GM23338 (cell line): ENCODE measurements around the gene DOCK11. TPM values are rescaled to one million over a fixed set of nuclear protein-coding genes. Genes with fewer than 3 reads are reported as not detected.

Experiments used
- ATAC-seq: fragments of 200-7000 bp; cut with Tn5 transposase; 3 replicates; pipeline ENCODE4 v1.9.1; 2020
- DNase-seq: peaks from one replicate; pipeline ENCODE4 v3.0.0-alpha.2; 2015; ENCODE audit warnings: low spot score
- H2AFZ ChIP-seq: fragments of 200-600 bp; sonication (generic); 2 replicates; pipeline ENCODE4 v1.8.0; 2016; ENCODE audit warnings: antibody characterized with exemption, mild to moderate bottlenecking, moderate library complexity
- H3F3A ChIP-seq: fragments of 200-600 bp; sonication (generic); replicated peaks from 2 replicates; pipeline ENCODE4 v1.8.0; 2017; ENCODE audit warnings: antibody characterized with exemption, mixed run types, low read depth
- H3K27ac ChIP-seq: fragments of 200-600 bp; sonication (generic); 2 replicates; pipeline ENCODE4 v1.6.1; 2016; ENCODE audit warnings: low read depth
- H3K27me3 ChIP-seq: fragments of 200-600 bp; sonication (generic); 2 replicates; pipeline ENCODE4 v1.8.0; 2016; ENCODE audit warnings: mild to moderate bottlenecking, mixed run types, moderate library complexity; ENCODE audit not compliant: insufficient read depth
- H3K36me3 ChIP-seq: fragments of 200-600 bp; sonication (generic); 2 replicates; pipeline ENCODE4 v1.8.0; 2016; ENCODE audit warnings: mild to moderate bottlenecking; ENCODE audit not compliant: insufficient read depth
- H3K4me1 ChIP-seq: fragments of 200-600 bp; sonication (generic); 2 replicates; pipeline ENCODE4 v1.8.0; 2016; ENCODE audit warnings: mild to moderate bottlenecking, moderate library complexity; ENCODE audit not compliant: insufficient read depth
- H3K4me2 ChIP-seq: fragments of 200-600 bp; sonication (generic); 2 replicates; pipeline ENCODE4 v1.7.1; 2017; ENCODE audit warnings: mixed run types
- H3K4me3 ChIP-seq: fragments of 200-600 bp; sonication (generic); 2 replicates; pipeline ENCODE4 v1.6.1; 2016; ENCODE audit warnings: mixed run types
- H3K79me2 ChIP-seq: fragments of 200-600 bp; sonication (generic); replicated peaks from 2 replicates; pipeline ENCODE4 v1.8.0; 2017; ENCODE audit warnings: mild to moderate bottlenecking; ENCODE audit not compliant: insufficient read depth
- H3K9me2 ChIP-seq: fragments of 200-600 bp; sonication (generic); 2 replicates; pipeline ENCODE4 v1.8.0; 2017; ENCODE audit not compliant: insufficient read depth
- H4K20me1 ChIP-seq: fragments of 200-600 bp; sonication (generic); replicated peaks from 2 replicates; pipeline ENCODE4 v1.8.0; 2017; ENCODE audit warnings: mild to moderate bottlenecking; ENCODE audit not compliant: insufficient read depth
- H3K27ac Mint-ChIP-seq: 2 replicates; pipeline ENCODE4 v1.8.0; 2020; ENCODE audit warnings: inconsistent platforms, mild to moderate bottlenecking, moderate library complexity, mixed read lengths
- H3K27me3 Mint-ChIP-seq: 3 replicates; pipeline ENCODE4 v1.8.0; 2022; ENCODE audit warnings: low read depth, mild to moderate bottlenecking, moderate library complexity, mixed read lengths, inconsistent platforms; ENCODE audit not compliant: insufficient read depth, poor library complexity
- H3K36me3 Mint-ChIP-seq: 3 replicates; pipeline ENCODE4 v1.8.0; 2021; ENCODE audit warnings: low read depth, mild to moderate bottlenecking, inconsistent platforms, moderate library complexity, mixed read lengths
- H3K4me1 Mint-ChIP-seq: 3 replicates; pipeline ENCODE4 v1.8.0; 2020; ENCODE audit warnings: mild to moderate bottlenecking, inconsistent platforms, mixed read lengths
- H3K4me3 Mint-ChIP-seq: 3 replicates; pipeline ENCODE4 v1.8.0; 2021; ENCODE audit warnings: moderate library complexity, mild to moderate bottlenecking, inconsistent platforms, mixed read lengths
- H3K9me3 Mint-ChIP-seq: 3 replicates; pipeline ENCODE4 v1.8.0; 2020; ENCODE audit warnings: moderate library complexity, mild to moderate bottlenecking, inconsistent platforms, mixed read lengths
- NANOG ChIP-seq: IDR thresholded peaks from 2 replicates; pipeline ENCODE4 v1.6.1; 2016; ENCODE audit warnings: antibody characterized with exemption, borderline replicate concordance
- POLR2AphosphoS5 ChIP-seq: IDR thresholded peaks from 2 replicates; pipeline ENCODE4 v1.6.1; 2016; ENCODE audit warnings: antibody characterized with exemption, low read depth
- polyA plus RNA-seq: library from polyadenylated mRNA; unstranded; fragments of >200 nt; fragmentation: Nextera tagmentation; extraction: Ambion mirVana; gene quantifications from 2 replicates; pipeline ENCODE4 v1.2.1, GENCODE V29; 2016
- total RNA-seq: library from RNA; depleted of rRNA; stranded (reverse); fragments of >200 nt; shearing (Covaris generic); gene quantifications from 2 replicates; pipeline ENCODE4 v1.2.3, GENCODE V29; 2014
- TF ChIP-seq, protein P1 (sequence below): fragments of 250-450 bp; sonication (Bioruptor Pico); IDR thresholded peaks from 2 replicates; pipeline ENCODE4 v1.5.0; 2020; ENCODE audit warnings: mild to moderate bottlenecking, moderate library complexity
- TF ChIP-seq, protein P2 (sequence below), 2 experiments: fragments of 200-600 bp in 1 of 2; sonication (generic) in 1 of 2; conservative IDR thresholded peaks; 2 replicates each; pipeline versions ENCODE4 v1.5.1 to v1.6.1; 2016 to 2017; ENCODE audit warnings: antibody characterized with exemption in 2 of 2, low read depth in 2 of 2, mild to moderate bottlenecking in 2 of 2, moderate library complexity in 1 of 2
- TF ChIP-seq, protein P3 (sequence below): IDR thresholded peaks from one replicate; pipeline ENCODE4 v1.6.1; 2018; ENCODE audit warnings: antibody characterized with exemption; ENCODE audit not compliant: unreplicated experiment

DOCK11 gene
- total and polyA plus RNA-seq, 2 experiments from 2014 or later, result 6.0 to 12.3 TPM

DNA sequence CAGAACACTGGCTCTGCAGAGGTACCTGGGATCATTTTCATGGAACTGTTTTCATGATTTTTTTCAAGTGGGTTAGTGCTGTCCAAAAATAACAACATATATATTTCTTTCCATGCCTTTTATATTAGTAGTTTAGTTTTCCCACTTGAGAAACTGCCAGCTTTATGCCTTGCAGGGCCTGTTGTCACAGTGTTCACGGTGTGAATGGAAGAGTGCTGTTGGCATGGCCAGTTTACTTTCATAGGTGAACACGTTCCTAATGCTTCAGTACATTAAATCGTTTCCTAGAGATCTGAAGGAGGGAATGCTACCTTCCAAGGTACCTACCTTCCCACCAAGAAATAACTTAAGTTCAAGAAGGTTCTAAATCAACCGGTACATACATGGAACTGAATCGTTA lies 12.6 kb downstream of the DOCK11 start (continued):
- TF ChIP-seq, protein P1, sequence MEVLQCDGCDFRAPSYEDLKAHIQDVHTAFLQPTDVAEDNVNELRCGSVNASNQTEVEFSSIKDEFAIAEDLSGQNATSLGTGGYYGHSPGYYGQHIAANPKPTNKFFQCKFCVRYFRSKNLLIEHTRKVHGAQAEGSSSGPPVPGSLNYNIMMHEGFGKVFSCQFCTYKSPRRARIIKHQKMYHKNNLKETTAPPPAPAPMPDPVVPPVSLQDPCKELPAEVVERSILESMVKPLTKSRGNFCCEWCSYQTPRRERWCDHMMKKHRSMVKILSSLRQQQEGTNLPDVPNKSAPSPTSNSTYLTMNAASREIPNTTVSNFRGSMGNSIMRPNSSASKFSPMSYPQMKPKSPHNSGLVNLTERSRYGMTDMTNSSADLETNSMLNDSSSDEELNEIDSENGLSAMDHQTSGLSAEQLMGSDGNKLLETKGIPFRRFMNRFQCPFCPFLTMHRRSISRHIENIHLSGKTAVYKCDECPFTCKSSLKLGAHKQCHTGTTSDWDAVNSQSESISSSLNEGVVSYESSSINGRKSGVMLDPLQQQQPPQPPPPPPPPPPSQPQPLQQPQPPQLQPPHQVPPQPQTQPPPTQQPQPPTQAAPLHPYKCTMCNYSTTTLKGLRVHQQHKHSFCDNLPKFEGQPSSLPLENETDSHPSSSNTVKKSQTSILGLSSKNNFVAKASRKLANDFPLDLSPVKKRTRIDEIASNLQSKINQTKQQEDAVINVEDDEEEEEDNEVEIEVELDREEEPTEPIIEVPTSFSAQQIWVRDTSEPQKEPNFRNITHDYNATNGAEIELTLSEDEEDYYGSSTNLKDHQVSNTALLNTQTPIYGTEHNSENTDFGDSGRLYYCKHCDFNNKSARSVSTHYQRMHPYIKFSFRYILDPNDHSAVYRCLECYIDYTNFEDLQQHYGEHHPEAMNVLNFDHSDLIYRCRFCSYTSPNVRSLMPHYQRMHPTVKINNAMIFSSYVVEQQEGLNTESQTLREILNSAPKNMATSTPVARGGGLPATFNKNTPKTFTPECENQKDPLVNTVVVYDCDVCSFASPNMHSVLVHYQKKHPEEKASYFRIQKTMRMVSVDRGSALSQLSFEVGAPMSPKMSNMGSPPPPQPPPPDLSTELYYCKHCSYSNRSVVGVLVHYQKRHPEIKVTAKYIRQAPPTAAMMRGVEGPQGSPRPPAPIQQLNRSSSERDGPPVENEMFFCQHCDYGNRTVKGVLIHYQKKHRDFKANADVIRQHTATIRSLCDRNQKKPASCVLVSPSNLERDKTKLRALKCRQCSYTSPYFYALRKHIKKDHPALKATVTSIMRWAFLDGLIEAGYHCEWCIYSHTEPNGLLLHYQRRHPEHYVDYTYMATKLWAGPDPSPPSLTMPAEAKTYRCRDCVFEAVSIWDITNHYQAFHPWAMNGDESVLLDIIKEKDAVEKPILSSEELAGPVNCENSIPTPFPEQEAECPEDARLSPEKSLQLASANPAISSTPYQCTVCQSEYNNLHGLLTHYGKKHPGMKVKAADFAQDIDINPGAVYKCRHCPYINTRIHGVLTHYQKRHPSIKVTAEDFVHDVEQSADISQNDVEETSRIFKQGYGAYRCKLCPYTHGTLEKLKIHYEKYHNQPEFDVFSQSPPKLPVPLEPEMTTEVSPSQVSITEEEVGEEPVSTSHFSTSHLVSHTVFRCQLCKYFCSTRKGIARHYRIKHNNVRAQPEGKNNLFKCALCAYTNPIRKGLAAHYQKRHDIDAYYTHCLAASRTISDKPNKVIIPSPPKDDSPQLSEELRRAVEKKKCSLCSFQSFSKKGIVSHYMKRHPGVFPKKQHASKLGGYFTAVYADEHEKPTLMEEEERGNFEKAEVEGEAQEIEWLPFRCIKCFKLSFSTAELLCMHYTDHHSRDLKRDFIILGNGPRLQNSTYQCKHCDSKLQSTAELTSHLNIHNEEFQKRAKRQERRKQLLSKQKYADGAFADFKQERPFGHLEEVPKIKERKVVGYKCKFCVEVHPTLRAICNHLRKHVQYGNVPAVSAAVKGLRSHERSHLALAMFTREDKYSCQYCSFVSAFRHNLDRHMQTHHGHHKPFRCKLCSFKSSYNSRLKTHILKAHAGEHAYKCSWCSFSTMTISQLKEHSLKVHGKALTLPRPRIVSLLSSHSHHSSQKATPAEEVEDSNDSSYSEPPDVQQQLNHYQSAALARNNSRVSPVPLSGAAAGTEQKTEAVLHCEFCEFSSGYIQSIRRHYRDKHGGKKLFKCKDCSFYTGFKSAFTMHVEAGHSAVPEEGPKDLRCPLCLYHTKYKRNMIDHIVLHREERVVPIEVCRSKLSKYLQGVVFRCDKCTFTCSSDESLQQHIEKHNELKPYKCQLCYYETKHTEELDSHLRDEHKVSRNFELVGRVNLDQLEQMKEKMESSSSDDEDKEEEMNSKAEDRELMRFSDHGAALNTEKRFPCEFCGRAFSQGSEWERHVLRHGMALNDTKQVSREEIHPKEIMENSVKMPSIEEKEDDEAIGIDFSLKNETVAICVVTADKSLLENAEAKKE (CRISPR knock-in tag), result no peak
- TF ChIP-seq POLR2AphosphoS5 (no peak), NANOG (no peak)

DNA sequence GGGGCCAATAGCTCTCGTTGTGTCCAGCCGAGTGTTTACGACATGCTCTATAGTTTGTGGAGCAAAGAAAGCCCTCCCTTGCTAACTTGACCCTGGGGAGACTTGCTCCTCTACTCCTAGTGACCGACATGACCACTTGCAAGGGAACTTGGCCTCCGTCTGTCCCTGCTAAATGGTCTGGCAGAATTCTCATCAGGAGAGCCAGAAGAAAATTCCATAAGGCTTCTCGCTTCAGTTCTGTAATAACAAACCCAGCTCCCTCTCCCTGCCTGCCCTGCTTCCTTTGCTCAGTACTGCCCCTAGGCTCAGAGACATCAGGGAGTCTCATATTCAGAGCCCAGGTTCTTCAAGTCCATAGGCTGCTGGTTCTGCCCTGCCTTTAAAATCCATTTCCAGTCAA lies 13.0 kb downstream of the DOCK11 start:
- Mint-ChIP-seq H3K27me3 (no peaks in the 10 kb centered on the region), H3K9me3 (no peaks in the 10 kb centered on the region), H3K4me1 (peaks cover 4% of the 10 kb centered on the region; the same call in 1 of the 3 replicates), H3K4me3 (no peak overlapping the region), H3K27ac (no peak overlapping the region), H3K36me3 (peaks cover 2% of the 10 kb centered on the region; the same call in 1 of the 3 replicates)
- Histone ChIP-seq H3K4me1 (no peaks in the 10 kb centered on the region), H3K27me3 (no peaks in the 10 kb centered on the region), H3K27ac (no peak overlapping the region), H4K20me1 (no peaks in the 10 kb centered on the region), H3K36me3 (no peaks in the 10 kb centered on the region), H3K4me2 (no peak overlapping the region), H3K79me2 (no peaks in the 10 kb centered on the region), H2AFZ (no peak overlapping the region), H3F3A (no peaks in the 10 kb centered on the region), H3K4me3 (no peak overlapping the region), H3K9me2 (no peaks in the 10 kb centered on the region)
- TF ChIP-seq, protein P2, sequence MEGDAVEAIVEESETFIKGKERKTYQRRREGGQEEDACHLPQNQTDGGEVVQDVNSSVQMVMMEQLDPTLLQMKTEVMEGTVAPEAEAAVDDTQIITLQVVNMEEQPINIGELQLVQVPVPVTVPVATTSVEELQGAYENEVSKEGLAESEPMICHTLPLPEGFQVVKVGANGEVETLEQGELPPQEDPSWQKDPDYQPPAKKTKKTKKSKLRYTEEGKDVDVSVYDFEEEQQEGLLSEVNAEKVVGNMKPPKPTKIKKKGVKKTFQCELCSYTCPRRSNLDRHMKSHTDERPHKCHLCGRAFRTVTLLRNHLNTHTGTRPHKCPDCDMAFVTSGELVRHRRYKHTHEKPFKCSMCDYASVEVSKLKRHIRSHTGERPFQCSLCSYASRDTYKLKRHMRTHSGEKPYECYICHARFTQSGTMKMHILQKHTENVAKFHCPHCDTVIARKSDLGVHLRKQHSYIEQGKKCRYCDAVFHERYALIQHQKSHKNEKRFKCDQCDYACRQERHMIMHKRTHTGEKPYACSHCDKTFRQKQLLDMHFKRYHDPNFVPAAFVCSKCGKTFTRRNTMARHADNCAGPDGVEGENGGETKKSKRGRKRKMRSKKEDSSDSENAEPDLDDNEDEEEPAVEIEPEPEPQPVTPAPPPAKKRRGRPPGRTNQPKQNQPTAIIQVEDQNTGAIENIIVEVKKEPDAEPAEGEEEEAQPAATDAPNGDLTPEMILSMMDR (conservative IDR thresholded peaks at IDR 0.05; ENCODE audit: low read depth in 2 of 2), result 0 out of 4 replicates have a peak, but pooled peaks of 1 of the 2 experiments have one; percentile 2
- TF ChIP-seq, protein P3, sequence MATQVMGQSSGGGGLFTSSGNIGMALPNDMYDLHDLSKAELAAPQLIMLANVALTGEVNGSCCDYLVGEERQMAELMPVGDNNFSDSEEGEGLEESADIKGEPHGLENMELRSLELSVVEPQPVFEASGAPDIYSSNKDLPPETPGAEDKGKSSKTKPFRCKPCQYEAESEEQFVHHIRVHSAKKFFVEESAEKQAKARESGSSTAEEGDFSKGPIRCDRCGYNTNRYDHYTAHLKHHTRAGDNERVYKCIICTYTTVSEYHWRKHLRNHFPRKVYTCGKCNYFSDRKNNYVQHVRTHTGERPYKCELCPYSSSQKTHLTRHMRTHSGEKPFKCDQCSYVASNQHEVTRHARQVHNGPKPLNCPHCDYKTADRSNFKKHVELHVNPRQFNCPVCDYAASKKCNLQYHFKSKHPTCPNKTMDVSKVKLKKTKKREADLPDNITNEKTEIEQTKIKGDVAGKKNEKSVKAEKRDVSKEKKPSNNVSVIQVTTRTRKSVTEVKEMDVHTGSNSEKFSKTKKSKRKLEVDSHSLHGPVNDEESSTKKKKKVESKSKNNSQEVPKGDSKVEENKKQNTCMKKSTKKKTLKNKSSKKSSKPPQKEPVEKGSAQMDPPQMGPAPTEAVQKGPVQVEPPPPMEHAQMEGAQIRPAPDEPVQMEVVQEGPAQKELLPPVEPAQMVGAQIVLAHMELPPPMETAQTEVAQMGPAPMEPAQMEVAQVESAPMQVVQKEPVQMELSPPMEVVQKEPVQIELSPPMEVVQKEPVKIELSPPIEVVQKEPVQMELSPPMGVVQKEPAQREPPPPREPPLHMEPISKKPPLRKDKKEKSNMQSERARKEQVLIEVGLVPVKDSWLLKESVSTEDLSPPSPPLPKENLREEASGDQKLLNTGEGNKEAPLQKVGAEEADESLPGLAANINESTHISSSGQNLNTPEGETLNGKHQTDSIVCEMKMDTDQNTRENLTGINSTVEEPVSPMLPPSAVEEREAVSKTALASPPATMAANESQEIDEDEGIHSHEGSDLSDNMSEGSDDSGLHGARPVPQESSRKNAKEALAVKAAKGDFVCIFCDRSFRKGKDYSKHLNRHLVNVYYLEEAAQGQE, result no peak
- no peak for DNase-seq
- ATAC-seq, result no peak
